ENCODE measurements around the gene CEBPG.

GRCh38 chr19:33385956-33386355, 12.4 kb downstream of the CEBPG start:
- TF ChIP-seq TAF1 (IDR thresholded peaks at IDR 0.05; ENCODE audit: low read depth) (no peak), CTCF (IDR thresholded peaks at IDR 0.05; ENCODE audit: poor library complexity, severe bottlenecking) (no peak), RAD21 (conservative IDR thresholded peaks at IDR 0.05) (no peak), EP300 (conservative IDR thresholded peaks at IDR 0.05; ENCODE audit: poor library complexity, severe bottlenecking) (no peak), SMC3 (conservative IDR thresholded peaks at IDR 0.05; ENCODE audit: poor library complexity) (no peak), POLR2AphosphoS5 (IDR thresholded peaks at IDR 0.05) (no peak), EZH2 (IDR thresholded peaks at IDR 0.05; ENCODE audit: borderline replicate concordance, insufficient read depth, low read length, poor library complexity, severe bottlenecking) (no peak)
- TF ChIP-seq, protein P1, sequence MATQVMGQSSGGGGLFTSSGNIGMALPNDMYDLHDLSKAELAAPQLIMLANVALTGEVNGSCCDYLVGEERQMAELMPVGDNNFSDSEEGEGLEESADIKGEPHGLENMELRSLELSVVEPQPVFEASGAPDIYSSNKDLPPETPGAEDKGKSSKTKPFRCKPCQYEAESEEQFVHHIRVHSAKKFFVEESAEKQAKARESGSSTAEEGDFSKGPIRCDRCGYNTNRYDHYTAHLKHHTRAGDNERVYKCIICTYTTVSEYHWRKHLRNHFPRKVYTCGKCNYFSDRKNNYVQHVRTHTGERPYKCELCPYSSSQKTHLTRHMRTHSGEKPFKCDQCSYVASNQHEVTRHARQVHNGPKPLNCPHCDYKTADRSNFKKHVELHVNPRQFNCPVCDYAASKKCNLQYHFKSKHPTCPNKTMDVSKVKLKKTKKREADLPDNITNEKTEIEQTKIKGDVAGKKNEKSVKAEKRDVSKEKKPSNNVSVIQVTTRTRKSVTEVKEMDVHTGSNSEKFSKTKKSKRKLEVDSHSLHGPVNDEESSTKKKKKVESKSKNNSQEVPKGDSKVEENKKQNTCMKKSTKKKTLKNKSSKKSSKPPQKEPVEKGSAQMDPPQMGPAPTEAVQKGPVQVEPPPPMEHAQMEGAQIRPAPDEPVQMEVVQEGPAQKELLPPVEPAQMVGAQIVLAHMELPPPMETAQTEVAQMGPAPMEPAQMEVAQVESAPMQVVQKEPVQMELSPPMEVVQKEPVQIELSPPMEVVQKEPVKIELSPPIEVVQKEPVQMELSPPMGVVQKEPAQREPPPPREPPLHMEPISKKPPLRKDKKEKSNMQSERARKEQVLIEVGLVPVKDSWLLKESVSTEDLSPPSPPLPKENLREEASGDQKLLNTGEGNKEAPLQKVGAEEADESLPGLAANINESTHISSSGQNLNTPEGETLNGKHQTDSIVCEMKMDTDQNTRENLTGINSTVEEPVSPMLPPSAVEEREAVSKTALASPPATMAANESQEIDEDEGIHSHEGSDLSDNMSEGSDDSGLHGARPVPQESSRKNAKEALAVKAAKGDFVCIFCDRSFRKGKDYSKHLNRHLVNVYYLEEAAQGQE (IDR thresholded peaks at IDR 0.05; ENCODE audit: borderline replicate concordance), result no peak
